Activated B cell treated with CpG ODN at 0.5 μM for 24 hours (primary cell): ENCODE data around the gene SPHK2. TPM values are rescaled to one million over a fixed set of nuclear protein-coding genes. Genes with fewer than 3 reads are reported as not detected.
"Not testable (repeated sequence)": the region's sequence is repeated elsewhere in the genome, so short reads cannot be mapped to it uniquely, and the experiment has no call there.

Experiments used
- ATAC-seq: fragments of 200-7000 bp; cut with Tn5 transposase; one replicate; pipeline ENCODE4 v1.10.0; 2021; ENCODE audit warnings: low read depth, mild to moderate bottlenecking, moderate library complexity
- CTCF ChIA-PET: fragments of 350-600 bp; sonication (Branson Sonifier 250); formaldehyde crosslinking; loops from one replicate; lab custom pipeline; 2021; ENCODE audit warnings: antibody characterized with exemption; lab: Charles Lee
- POLR2A ChIA-PET: fragments of 350-600 bp; sonication (Branson Sonifier 250); formaldehyde crosslinking; loops from one replicate; lab custom pipeline; 2021; ENCODE audit warnings: antibody characterized with exemption; lab: Charles Lee
- DNase-seq: peaks from one replicate; pipeline ENCODE4 v3.0.0; 2022
- H3K27ac Mint-ChIP-seq: one replicate; pipeline ENCODE4 v1.8.0; 2020; ENCODE audit warnings: mixed read lengths
- H3K27me3 Mint-ChIP-seq: one replicate; pipeline ENCODE4 v1.8.0; 2021; ENCODE audit warnings: mixed read lengths
- H3K36me3 Mint-ChIP-seq: one replicate; pipeline ENCODE4 v1.8.0; 2021; ENCODE audit warnings: low read depth, mixed read lengths
- H3K4me1 Mint-ChIP-seq: one replicate; pipeline ENCODE4 v1.8.0; 2021; ENCODE audit warnings: mixed read lengths
- H3K4me3 Mint-ChIP-seq: one replicate; pipeline ENCODE4 v1.8.0; 2020; ENCODE audit warnings: mild to moderate bottlenecking, mixed read lengths
- H3K9me3 Mint-ChIP-seq: one replicate; pipeline ENCODE4 v1.8.0; 2020; ENCODE audit warnings: mixed read lengths
- intact Hi-C: fragments of 100-400 bp; cut with micrococcal nuclease; formaldehyde crosslinking; loops from one replicate; pipeline ENCODE4 v1.15.1; 2024
- total RNA-seq: library from RNA; stranded (reverse); gene quantifications from 2 replicates; pipeline ENCODE4 v1.2.3, GENCODE V29; 2022
- TF ChIP-seq, protein P1 (sequence below): fragments of 200-600 bp; IDR thresholded peaks from one replicate; pipeline ENCODE4 v1.8.0; 2022; ENCODE audit warnings: antibody characterized with exemption, mild to moderate bottlenecking

SPHK2 gene
- total RNA-seq, 1 donor from 2014 or later = 48.5 TPM

DNA sequence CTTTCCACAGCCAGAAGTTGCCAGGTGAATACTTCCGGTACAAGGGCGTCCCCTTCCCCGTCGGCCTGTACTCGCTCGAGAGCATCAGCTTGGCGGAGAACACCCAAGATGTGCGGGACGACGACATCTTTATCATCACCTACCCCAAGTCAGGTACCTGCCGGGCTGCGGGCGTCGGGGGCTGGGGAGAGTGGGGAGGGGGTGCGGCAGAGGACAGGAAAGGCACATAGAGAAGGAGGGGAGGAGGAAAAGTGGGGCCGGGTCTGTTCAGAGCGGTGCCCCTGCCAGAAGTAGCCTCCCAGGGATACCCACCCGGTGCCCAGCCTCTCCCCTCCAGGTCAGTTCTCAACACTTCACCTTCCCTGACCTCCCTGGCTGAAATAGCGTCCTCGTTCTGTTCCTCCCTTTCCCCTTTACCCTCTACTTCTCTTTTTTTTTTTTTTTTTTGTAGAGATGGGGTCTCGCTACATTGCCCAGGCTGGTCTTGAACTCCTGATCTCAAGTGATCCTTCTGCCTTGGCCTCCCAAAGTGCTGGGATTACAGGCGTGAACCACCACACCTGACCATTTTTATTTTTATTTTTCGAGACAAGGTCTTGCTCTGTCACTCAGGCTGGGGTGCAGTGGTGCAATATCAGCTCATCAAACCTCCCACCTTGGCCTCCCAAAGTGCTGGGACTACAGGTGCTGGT lies 43.2 kb upstream of the SPHK2 start:
- no peak overlapping the region for H3K4me3 Mint-ChIP-seq
- ChIA-PET POLR2A (interaction anchor here (0.6 to 0.7 kb wide), 2 partner anchors 40 to 157 kb away, joined by 3 to 4 read pairs; no protein-coding TSS in a partner anchor), CTCF (no interaction called here)
- DNase-seq (no peak), ATAC-seq (no peak)
- H3K9me3 Mint-ChIP-seq = no peaks in the 10 kb centered on the region
- H3K36me3 Mint-ChIP-seq = no peaks in the 10 kb centered on the region
- H3K27ac Mint-ChIP-seq = no peak overlapping the region
- H3K4me1 Mint-ChIP-seq = no peaks in the 10 kb centered on the region
- intact Hi-C loops = no loop called here
- H3K27me3 Mint-ChIP-seq = peaks cover 2% of the 10 kb centered on the region
- TF ChIP-seq, protein P1, sequence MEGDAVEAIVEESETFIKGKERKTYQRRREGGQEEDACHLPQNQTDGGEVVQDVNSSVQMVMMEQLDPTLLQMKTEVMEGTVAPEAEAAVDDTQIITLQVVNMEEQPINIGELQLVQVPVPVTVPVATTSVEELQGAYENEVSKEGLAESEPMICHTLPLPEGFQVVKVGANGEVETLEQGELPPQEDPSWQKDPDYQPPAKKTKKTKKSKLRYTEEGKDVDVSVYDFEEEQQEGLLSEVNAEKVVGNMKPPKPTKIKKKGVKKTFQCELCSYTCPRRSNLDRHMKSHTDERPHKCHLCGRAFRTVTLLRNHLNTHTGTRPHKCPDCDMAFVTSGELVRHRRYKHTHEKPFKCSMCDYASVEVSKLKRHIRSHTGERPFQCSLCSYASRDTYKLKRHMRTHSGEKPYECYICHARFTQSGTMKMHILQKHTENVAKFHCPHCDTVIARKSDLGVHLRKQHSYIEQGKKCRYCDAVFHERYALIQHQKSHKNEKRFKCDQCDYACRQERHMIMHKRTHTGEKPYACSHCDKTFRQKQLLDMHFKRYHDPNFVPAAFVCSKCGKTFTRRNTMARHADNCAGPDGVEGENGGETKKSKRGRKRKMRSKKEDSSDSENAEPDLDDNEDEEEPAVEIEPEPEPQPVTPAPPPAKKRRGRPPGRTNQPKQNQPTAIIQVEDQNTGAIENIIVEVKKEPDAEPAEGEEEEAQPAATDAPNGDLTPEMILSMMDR = no peak

DNA sequence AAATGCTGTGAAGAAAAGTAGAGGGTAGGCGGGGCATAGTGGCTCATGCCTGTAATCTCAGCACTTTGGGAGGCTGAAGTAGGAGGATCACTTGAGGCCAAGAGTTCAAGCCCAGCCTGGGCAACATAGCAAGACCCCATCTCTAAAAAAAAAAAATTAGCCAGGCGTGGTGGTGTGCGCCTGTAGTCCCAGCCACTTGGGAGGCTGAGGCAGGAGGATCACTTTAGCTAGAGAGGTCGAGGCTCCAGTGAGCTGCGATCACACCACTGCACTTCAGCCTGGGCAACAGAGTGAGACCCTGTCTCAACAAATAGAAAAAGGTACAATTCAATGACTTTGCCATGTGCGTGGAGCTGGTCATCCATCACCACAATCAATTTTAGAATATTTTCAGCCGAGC lies 41.4 kb upstream of the SPHK2 start:
- H3K9me3 Mint-ChIP-seq, H3K36me3 Mint-ChIP-seq, ATAC-seq, H3K27me3 Mint-ChIP-seq, DNase-seq, H3K4me1 Mint-ChIP-seq, H3K4me3 Mint-ChIP-seq, H3K27ac Mint-ChIP-seq, intact Hi-C loops: not testable (repeated sequence)
- POLR2A ChIA-PET = interaction anchor here (0.6 kb wide), 1 partner anchor 87 kb away, joined by 5 read pairs; no protein-coding TSS in a partner anchor
- CTCF ChIA-PET = interaction anchor here (0.7 kb wide), 1 partner anchor 41 kb away, joined by 5 read pairs; no protein-coding TSS in a partner anchor

DNA sequence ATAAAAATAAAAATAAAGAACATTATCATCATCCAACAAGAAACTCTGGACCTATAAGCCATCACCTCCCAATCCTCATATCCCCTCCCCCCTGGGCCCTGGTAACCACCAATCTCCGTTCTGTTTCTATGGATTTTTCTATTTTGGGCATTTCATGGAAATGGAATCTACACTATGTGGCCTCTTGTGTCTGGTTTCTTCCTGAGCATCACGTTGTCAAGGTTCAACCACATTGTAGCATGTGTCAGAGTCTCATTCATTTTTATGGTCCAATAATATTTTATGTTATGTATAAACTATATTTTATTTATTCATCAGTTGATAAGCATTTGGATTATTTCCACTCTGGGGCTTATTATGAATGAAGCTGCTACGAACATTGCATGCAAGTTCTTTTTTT lies 40.4 kb upstream of the SPHK2 start:
- POLR2A ChIA-PET = interaction anchor here (0.7 kb wide), 1 partner anchor 211 kb away, joined by 4 read pairs; no protein-coding TSS in a partner anchor
- intact Hi-C loops = no loop called here
- Mint-ChIP-seq H3K4me3 (no peak overlapping the region), H3K36me3 (no peaks in the 10 kb centered on the region), H3K27ac (no peak overlapping the region), H3K27me3 (peaks cover 2% of the 10 kb centered on the region), H3K9me3 (no peaks in the 10 kb centered on the region), H3K4me1 (no peaks in the 10 kb centered on the region)
- TF ChIP-seq, protein P1 = no peak
- DNase-seq (no peak), ATAC-seq (no peak)
- CTCF ChIA-PET = no interaction called here

DNA sequence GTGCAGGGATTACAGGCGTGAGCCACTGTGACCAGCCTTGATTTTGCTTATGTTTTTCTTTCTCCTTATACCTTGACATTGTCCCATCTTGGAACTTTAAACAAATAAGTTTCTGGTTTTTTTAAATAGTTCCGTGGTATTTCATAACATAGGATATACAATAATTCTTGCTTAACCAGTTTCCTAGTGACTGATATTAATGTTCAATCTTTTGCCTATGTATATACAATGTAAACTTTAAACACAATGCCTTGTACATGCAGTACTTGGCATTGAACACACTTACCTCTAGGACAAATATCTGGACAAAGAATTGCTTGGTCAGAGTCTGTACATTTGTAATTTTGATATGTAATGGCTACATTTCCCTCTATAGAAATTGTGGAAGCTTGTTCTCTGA lies 37.1 kb upstream of the SPHK2 start:
- Mint-ChIP-seq H3K9me3 (no peaks in the 10 kb centered on the region), H3K36me3 (no peaks in the 10 kb centered on the region), H3K27ac (no peak overlapping the region), H3K27me3 (peaks cover 2% of the 10 kb centered on the region), H3K4me1 (peaks cover 6% of the 10 kb centered on the region), H3K4me3 (no peak overlapping the region)
- intact Hi-C loops = no loop called here
- ChIA-PET CTCF (interaction anchor here (1.2 to 3.1 kb wide), 4 partner anchors 75 to 315 kb away, joined by 3 to 24 read pairs (median 14); no protein-coding TSS in a partner anchor), POLR2A (interaction anchor here (0.6 kb wide), 1 partner anchor 17 kb away, joined by 7 read pairs; no protein-coding TSS in a partner anchor)
- DNase-seq = no peak
- TF ChIP-seq, protein P1 = no peak
- no peak for ATAC-seq

DNA sequence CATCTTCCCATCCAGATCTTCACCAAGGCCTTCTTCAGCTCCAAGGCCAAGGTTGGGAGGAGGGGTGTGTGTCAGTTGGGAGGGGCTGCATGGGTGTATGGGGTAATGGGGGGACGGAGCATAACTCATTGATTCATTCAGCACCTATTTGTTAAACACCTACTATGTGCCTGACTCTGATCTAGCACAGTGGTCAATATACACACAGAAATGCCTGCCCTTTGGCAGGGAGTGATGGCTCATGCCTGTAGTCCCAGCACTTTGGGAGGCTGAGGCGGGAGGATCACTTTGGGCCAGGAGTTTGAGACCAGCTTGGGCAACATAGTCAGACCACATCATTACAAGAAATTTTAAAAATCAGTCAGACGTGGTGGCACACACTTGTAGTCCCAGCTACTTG lies 31.9 kb upstream of the SPHK2 start:
- TF ChIP-seq, protein P1 = no peak
- Mint-ChIP-seq H3K27ac (no peak overlapping the region), H3K27me3 (peaks cover 9% of the 10 kb centered on the region), H3K4me1 (peaks cover 15% of the 10 kb centered on the region), H3K9me3 (no peaks in the 10 kb centered on the region), H3K4me3 (no peak overlapping the region), H3K36me3 (no peaks in the 10 kb centered on the region)
- DNase-seq = no peak
- ChIA-PET CTCF (interaction anchor here (0.6 to 4.5 kb wide), 3 partner anchors 22 to 98 kb away, joined by 3 to 26 read pairs (median 4); no protein-coding TSS in a partner anchor), POLR2A (interaction anchor here (0.7 kb wide), 3 partner anchors 37 to 718 kb away, joined by 7 to 9 read pairs (median 7); no protein-coding TSS in a partner anchor)
- no peak for ATAC-seq
- intact Hi-C loops = loop anchor here (5.0 kb wide), 1 partner anchor 255 kb away; no protein-coding TSS in a partner anchor
